Measurements from ENCODE around the gene CRADD.
A peak's percentile ranks its signal among the peaks of the same experiment; 100 is the strongest.
"Not testable (repeated sequence)": the region's sequence is repeated elsewhere in the genome, so short reads cannot be mapped to it uniquely, and the experiment has no call there.

Gene CRADD

DNA sequence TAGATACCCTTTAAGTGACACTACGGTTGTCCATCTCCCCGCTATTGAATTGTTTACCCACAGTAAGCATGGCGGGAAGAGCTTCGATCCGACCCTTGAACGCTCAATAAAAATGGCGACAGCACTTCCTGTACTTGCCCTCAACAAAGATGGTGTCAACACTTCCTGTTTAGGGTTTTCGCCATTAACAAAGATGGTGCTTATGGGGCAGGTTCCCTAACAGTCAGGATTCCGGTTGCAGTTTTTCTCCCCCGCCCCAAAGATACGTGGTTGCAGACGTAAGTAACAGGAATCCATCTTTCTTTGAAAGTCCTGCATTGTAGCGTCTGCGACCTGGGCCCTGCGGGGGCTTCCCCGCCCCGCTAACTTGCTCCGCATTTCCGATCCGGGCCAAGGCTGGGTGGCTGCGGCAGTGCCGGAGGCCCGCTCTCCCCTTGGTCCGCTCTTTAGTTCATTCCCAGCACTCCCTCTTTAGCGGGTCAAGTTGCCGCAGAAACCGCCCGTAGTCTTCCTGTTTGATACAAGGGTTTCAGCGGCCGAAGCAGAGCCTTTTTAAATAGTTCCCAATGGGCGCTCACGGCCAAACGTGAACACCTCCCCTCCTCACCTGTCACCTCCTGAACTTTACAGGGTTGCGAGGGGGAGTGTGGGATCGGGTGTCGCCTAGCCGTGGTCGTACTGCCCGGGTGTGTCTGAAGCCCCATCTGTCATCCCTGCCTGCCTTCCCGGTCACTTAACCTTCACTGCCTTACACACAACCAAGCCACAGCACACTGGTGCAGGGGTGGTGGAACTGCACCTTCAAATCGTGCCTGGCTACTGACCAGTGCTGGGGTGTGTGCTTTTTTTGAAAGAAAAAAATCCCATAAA, at the start of gene CRADD:
CRADD (plus strand) TSS at position 181 of the 870 bp plus-strand sequence.
- peak; percentile 96 for ATAC-seq
- peak; percentile 78 for DNase-seq

DNA sequence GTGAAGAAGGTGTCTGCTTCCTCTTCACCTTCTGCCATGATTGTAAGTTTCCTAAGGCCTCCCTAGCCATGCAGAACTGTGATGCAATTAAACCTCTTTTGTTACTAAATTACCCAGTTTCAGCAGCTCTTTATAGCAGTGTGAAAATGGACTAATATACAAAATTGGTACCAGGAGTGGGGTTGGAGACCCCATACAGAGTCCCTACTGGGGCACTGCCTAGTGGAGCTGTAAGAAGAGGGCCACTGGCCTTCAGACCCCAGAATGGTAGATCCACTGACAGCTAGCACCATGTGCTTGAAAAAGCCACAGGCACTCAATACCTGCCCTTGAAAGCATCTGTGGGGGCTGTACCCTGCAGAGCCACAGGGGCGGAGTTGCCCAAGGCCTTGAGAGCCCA, 44.8 kb upstream of the CRADD start:
- ATAC-seq = no peak
- DNase-seq = no peak

DNA sequence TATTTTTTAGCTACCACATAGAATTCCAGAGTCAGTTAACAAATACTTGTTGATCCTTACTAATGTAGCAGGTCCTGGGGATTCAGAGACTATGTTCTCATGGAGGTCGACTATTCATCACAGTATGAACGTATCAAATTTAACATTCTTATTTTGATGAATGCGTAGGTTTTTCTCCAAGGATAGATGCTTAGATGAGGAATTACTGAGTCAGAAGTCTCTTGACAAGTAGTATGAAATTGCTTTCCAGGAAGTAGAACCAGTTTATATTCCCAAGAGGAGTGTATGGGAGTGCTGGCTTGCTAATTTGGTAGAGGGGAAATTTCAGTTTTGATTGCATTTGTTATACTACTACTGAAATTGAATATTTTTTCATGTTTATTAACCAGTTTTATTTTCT, 42.8 kb upstream of the CRADD start:
- ATAC-seq (no peak), DNase-seq (no peak)

DNA sequence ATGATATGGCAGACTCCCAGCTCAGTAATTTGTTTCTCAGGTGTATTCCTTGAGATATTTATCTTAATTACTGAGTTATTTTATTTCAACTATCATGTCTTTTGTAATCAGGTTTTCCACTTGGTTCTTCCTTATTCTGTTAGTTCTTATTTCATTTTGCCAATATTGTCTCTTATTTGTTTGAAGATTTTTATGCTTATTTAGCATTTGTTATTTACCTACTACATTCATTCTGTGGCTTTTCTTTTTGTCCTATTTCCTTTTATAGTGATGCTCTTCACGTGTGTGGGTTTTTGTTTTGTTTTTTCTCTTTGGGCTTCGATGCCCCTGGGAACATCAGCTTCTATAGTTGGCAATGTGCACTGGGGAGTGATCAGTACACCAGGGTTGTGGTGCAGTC, 40.5 kb upstream of the CRADD start:
- DNase-seq = no peak
- ATAC-seq = no peak

DNA sequence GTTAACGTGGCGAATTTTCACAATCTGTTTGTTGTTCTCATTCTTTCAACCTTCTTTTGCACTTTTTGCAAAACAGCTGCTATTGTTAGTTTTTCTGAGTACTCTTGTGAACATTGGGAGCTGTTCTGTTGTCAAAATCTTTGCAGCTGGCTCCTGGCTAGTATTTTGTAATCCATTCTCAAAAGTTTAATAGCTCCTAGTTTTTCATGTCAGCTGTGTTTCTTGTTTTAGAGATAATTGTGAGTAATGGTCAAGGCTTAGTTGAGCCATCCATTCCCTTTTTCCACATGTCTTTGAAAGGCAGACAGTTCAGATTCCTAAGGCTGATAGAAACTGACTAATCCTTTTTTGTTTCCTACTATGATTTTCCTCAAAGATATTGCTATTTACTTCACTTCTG, 39.1 kb upstream of the CRADD start:
- DNase-seq = no peak
- ATAC-seq = no peak

DNA sequence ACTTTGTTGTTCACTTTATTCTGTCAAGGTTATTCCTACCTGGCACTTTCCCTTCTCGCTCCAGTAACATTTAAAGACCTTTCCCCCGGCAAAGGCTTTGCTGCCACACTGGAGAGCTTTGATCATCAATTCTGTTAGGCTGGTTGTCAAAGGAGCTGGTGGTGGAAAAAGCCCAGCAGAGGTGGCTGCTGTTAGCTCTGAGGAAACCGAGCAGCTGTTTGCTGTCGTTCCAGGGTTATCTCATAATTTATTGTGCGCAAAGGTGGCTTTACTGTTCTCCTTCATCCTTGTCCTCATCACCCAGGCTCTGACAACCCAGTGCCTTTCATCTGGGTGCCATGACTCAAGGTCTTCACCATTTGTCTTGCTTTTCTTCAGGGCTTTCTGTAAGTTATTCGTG, 38.2 kb upstream of the CRADD start:
- no peak for DNase-seq
- no peak for ATAC-seq

DNA sequence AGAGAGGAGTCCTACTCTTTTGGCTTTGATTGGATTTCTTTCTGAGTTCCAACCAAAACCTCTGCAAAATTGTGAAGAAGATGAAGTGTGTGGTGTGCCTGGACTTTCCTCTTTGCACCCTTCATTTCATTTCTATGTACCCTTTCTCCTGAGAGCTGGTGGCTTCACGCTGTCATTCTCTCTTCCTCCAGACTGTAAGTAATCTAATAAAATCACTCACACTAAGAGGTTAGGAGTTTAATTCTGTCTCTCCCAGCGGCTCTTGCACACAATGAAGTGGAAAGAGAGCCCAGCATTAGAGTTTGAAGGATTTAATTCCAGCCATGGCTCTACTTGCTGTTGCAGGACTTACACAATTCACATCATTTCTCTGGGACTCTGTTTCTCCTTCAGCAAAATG, 37.8 kb upstream of the CRADD start:
- ATAC-seq (no peak), DNase-seq (no peak)

DNA sequence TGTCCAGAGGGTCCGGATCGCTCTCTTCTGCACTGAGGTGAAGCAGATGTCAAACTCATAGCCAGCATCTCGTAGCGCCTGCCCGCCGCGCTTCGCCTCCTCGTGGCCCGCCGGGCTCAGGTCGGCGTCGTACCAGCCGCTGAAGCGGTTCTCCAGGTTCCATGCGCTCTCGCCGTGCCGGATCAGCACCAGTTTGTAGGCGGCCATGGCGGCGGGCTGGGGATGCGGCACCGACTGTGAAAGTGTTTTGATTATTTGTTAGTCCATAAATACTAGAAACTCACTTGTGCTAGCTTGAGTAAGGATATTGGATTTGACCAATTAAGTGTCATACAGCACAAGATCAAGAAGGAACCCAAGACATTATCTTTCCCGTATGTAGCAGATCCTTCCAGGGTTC, 35.8 kb upstream of the CRADD start:
- not testable (repeated sequence) for ATAC-seq, DNase-seq

DNA sequence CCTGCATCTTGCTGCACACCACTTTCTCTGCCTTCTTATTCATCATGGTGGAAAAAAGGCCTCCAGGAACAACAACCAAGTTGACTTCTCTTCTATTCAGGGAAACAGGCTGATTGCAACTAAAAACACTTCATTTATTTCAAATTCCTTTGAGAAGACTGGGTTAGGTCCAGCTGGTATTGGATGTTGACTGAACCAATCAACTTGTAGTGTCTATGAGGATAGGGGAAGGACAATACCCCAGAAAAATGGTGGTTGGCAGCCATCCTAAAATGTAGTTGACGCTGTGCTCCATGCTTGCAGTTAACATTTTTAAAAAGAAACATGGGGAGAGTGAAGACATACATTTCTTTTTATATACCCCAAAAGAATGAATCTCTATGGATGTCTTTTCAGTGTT, 34.4 kb upstream of the CRADD start:
- no peak for DNase-seq
- ATAC-seq = no peak

DNA sequence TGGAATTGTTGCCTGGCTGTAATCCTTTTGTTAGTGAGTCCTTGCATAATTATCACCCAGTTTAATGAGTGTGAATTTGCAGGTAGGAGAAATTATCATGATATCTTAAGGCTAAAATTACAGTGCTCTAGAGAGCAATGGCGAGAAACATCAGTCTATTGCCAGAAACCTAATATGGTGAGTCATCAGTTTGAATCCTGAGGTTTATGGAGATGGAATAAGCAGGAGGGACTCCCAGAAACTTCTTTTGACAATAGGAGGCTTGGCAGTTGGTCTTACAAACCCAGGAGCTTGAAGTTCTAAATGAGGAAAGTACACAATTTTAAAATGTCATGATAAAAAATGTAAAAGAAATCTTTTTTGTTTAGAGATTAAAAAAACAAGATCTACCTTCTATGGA, 31.5 kb upstream of the CRADD start:
- DNase-seq (no peak), ATAC-seq (no peak)

DNA sequence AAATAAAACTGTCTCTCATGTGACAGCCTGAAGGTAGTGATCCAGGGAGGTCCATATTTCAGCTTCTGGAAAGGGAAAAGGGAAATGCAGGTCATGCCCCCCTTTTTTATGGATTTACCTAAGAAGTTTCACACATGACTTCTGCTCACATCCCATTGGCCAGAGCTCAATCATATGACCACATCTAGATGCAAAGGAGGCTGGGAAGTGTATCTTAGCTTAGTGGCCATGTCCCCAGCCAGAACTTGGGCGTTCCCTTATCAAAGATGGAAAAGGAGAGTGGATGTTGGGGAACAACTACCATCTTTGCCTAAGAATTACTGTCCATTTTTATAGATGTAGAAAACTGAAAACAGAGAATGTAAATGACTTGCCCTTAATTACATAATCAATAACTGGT, 26.5 kb upstream of the CRADD start:
- DNase-seq = no peak
- no peak for ATAC-seq

DNA sequence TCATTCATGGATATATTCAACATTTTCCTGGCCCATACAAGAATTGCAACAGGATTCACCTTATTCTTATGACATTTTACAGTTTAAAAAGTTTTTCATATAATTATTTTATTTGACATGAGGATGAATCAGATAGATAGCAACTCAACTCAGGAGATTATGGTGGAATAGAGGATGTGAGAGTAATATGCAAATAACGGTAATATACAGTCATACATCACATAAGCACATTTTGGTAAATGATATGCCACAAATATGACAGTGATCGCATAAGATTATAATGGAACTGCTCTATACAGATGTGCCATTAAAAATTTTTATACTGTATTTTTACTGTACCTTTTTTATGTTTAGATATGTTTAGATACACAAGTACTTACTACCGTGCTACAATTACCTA, 24.1 kb upstream of the CRADD start:
- DNase-seq = no peak
- ATAC-seq = no peak

DNA sequence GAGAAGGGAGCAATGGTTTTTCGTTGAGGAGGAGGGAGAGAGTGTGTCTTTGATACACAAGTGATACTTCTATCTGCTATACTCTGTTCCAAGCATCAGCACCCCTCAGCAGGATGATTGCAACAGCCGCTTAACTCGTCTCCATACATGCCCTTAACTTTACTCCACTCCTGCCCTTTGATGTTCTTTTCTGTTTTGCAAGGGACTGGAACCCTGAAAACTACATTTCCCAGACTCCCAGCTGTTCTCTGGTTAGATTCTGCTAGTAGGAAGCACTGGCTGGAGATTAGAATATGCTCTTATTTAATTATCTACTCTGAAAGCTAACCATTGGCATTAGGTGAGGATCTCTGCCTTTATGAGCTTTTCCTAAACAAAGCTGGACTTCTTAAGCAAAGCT, 23.5 kb upstream of the CRADD start:
- no peak for DNase-seq
- no peak for ATAC-seq

DNA sequence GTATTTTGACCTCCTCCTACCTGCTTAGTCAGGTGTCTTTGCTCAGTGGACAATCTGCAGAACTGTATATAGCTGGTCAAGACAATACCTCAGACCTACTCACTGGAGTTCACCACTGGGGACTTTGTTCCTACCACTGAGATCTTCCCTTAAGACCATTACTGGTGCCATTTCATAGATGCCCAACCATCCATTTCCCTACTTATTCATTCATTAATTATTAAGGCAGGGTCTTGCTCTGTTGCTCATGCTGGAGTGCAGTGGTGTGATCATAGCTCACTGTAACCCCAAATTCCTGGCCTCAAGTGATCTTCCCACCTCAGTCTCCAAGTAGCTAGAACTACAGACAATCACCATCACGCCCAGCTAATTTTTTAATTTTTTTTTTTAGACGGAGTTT, 22.8 kb upstream of the CRADD start:
- no peak for ATAC-seq
- no peak for DNase-seq

DNA sequence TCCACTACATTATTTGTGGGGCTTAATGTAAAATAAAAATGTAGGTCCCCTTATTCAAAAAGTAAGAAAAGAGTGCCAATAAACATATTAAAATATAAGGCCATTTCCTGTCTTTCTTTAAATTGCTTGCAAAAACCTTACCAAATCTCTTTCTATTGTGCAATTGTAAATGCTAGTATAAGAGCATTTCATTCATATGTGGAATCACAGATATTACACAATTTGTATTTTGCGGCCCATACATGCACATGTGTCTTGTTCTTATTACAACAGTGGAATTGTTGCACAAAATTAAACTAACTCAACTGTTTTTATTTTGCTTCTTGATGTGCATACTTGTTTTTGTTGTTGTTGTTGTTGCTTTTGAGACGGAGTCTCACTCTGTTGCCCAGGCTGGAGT, 20.1 kb upstream of the CRADD start:
- DNase-seq (no peak), ATAC-seq (no peak)

DNA sequence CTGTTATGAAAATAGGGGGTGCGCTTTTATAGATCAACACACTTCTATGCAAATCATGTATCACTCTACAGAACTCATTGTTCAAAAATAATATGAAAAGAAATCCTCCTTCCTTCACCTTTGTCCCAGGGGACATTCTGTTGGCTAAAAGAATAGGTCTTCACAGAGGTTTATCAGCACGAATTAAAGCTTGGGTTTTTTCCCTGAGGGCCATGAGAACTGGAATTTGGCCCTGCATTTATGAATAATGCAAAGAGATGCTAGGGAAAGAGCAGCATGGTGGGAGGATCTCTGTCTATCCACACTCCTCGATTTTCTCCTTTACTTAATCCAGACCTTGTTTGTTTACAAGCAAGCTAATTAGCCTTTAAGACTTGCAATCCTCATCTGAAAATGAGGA, 16.2 kb upstream of the CRADD start:
- ATAC-seq (no peak), DNase-seq (no peak)

DNA sequence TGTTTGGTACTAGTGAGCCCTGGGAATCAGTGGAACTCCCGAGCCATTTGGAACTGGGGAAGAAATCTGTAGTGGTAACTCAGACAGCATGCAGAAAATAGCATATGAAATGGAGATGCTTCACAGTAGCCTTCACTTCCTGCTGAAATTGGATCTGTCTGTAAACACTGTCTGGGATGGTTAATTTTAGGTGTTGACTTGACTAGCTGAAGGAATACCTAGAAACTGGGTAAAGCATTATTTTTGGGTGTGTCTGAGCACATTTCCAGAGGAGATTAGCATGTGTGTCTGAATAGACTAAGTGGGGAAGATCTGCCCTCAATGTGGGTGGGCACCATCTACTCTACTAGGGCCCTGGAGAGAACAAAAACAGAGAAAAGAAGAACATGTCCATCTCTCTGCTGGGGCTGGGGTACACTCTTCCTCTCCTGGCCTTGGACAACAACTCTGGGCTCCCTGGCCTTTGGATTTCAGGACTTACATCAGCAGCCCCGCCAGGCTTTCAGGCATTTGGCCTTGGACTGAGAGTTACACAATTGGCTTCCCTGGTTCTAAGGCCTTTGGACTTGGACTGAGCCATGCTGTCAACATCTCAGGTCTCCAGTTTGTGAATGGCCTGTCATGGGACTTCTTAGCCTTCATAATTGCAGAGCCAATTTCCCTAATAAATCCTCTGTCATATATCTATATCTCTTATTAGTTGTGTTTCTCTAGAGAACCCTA, 14.0 kb upstream of the CRADD start:
- DNase-seq (no peak), ATAC-seq (no peak)

DNA sequence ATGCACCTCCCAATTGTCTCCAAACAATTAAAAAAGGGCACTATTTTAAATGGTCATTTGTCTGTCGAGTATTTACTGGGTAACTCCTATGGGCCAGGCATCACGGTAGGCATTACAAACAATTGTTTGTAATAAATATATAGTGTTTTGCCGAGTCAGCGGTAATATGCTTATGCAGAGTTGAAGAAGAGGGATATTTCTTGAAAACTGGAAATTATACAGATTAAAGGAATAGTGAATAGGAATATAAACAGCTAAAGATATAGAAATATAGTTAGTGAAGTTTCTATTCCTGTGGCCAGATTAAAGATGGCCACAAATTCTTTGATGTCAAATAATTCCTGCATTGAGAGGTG, 13.5 kb upstream of the CRADD start:
- DNase-seq (no peak), ATAC-seq (no peak)

DNA sequence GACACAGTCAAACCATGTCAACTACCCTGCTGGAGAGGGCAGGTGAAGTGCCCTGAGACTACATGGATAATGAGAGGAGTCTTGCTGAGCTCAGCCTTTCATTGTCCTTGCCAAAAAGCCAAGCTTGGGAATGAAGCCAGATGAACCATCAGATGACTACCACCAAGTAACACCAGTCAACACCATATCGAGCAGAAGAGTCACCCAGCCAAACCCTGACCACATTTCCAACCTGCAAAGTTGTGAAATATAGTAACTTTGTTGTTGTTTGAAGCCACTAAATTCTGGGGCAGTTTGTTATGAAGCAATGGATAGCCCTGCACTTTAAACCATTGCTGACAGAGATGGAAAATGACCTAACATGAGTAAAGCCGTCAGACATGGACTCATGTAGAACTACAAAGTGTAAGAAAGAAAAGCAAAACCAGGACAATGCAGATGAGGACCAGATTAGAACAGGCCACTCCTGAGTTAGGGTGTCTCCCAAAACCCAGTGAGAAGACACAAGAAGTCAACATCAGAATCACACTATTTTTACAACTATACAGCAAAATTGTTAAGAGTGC, 12.5 kb upstream of the CRADD start:
- ATAC-seq = no peak
- DNase-seq = no peak

DNA sequence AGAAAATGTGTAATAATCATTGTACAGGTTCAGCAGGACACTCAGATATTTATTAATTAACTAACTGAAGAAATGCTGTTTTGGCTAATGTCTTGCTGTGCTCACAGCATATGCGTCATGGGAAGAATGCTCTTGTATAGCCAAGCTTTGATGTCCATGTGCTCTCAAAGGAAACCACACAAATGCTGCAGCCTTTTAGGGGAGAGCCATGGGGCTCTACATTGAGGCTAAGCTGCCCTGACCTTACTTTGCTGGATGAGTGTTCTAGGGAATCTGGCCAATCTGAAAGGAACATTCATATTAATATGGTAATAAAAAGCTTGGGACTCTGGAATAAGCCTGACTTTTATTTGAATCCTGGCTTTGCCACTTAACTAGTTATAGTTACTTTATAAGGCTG, 9.5 kb upstream of the CRADD start:
- no peak for DNase-seq
- no peak for ATAC-seq

DNA sequence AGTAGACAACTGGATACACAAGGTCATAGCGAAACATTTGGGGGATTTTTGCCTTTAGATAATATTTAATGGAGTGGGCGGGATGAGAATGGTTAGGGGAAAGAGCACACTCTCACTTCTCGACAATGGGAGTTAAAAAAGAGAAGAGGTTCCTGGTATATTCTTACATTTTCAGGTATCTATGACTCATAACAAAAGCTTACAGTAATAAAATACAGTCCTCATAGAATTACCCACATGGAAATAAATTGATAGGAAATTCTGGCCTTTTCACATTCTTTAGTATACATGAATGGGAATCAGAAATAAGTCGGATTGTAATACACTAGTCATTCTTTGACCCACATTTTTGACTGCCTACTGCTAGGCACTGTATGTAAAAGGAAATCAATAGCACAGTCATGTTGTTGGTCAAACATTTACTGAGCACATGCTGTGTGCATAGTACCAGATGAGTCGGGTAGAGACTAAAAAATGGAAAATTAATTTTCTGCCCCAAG, 8.2 kb upstream of the CRADD start:
- no peak for DNase-seq
- ATAC-seq = peak; percentile 61

DNA sequence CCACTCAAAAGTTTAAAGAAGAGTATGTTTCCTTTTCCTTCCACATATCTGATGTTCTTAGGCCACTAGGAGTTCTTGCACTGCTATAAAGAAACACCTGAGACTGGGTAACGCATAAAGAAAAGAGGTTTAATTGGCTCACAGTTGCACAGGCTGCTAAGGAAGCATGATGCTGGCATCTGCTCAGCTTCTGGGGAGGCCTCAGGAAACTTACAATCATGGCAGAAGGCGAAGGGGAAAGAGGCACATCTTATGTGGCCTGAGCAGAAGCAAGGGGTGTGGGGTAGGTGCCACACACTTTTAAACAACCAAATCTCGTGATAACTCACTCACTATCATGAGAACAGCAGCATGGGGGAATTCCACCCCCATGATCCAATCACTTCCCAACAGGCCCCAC, 7.7 kb upstream of the CRADD start:
- no peak for ATAC-seq
- DNase-seq = no peak

DNA sequence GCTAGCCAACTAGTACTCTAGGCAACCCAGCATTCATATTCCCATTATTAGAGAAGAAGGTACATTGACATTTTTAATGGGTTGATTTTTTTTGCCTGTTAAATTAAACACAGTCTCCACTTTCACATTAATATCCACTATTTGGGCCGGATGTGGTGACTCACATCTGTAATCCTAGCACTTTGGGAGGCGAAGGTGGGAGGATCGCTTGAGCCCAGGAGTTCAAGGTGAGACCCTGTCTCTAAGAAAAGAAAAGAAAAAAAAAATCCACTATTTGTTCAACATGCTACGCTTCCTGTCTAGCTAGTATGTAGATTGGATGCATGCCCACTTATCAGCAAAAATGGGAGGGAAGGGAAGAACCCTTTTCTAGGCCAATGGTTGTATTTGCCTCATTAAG, 7.1 kb upstream of the CRADD start:
- ATAC-seq = no peak
- no peak for DNase-seq
